NCI-H128 (cell line): ENCODE results near the gene MAPK1.
"Not testable (repeated sequence)": the region's sequence is repeated elsewhere in the genome, so short reads cannot be mapped to it uniquely, and the experiment has no call there.

ENCODE experiments used
- DNase-seq: peaks from one replicate; lab custom pipeline; 2025; ENCODE audit not compliant: unreplicated experiment; lab: John Stamatoyannopoulos, UW

Gene MAPK1

GRCh38 chr22:21867528-21868266, at the start of gene MAPK1:
Gene MAPK1, minus strand, starts transcription at chr22:21867645. Its CDS starts 205 bp downstream, at chr22:21867440.
- peak; percentile 46 for DNase-seq

GRCh38 chr22:21916309-21916918, 49.0 kb upstream of the MAPK1 start:
- no peak for DNase-seq

- DNase-seq, result no peak
Observed at GRCh38 chr22:21915624-21916308, 48.3 kb upstream of the MAPK1 start.

DNA sequence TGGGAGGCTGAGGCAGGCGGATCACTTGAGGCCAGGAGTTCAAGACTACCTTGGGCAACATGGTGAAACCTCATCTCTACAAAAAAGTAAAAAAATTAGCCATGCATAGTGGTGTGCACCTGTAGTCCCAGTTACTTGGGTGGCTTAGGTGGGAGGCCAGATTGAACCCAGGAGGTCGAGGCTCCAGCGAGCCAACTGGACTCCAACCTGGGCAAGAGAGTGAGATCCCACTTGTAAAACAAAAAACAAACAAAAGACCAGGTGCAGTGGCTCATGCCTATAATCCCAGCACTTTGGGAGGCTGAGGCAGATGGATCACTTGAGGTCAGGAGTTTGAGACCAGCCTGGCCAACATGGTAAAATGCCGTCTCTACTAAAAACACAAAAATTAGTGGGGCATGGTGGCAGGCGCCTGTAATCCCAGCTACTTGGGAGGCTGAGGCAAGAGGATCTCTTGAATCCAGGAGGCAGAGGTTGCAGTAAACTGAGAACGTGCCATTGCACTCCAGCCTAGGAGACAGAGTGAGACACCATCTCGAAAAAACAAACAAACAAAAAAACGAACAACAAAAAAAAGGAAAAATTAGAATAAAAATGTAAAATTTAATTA, 46.7 kb upstream of the MAPK1 start:
- DNase-seq, result not testable (repeated sequence)

DNA sequence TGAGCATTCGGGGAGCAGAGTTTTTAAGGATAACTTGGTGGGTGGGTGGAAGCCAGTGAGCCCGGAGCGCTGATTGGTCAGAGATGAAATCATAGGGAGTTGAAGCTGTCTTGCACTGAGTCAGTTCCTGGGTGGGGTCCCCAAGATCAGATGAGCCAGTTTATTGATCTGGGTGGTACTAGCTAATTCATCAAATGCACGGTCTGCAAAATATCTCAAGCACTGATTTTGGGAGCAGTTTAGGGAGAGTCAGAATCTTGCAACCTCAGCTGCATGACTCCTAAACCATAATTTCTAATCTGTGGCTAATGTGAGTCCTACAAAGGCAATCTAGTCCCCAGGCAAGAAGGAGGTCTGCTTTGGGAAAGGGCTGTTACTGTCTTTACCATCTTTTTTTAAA, 42.9 kb upstream of the MAPK1 start:
- not testable (repeated sequence) for DNase-seq

DNA sequence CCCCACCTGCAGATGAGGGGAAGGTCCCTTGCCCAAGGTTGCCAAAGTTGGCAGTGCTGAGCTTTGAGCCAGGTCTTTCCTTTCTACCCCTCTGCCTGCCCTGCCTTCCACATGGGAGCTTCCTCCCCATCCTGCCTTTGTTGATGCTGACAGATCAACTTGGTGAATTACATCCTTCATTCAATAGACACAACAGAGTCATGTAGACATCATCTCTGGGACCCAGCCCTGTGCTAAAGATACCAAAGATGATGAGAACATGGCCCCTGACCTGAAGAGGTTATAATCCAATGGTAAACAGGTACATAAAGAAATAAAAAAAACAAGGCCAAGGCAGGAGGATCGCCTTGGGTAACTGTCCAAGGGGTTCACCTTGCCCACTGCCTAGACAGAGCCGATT, 42.4 kb upstream of the MAPK1 start:
- DNase-seq, result no peak

DNA sequence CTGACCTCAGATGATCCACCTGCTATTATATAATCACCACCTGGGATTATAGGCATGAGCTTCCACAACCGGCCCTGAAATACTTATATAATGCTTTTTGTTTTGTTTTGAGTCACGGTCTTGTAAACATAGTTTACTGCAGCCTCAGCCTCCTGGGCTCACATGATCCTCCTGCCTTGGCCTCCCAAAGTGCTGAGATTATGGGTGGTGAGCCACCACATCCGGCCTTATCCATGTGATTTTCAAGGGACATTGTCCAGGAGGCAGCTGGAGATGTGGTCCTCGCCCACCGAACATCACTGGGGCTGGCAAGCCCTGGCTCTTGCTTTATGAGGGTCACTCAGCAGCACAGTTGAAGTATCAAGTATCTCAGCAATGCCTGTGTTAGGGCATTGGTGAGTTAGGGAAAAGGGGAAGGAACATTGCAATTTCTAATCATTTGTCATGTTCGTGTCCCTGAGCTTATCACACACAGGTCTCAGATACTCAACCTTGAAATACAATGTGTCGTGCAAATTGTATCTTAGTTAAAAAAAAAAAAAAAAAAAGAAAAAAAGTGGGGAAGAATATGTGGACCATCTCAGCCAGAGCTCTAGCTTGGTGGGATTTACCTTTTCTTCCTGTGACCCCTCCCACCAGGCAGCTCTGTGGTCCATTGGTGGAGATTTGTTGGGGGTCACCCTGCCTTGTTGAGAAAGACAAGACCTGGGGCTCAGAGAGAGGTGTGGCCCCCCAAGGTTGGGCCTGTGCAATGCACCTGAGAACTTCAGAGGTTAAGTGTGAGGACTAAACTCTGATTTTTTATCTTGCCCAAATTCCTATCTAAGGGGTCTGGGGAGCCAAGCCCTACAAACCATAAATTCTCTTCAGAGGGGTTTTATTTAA, 40.4 kb upstream of the MAPK1 start:
- DNase-seq, result no peak

GRCh38 chr22:21905234-21905633, 37.8 kb upstream of the MAPK1 start:
- not testable (repeated sequence) for DNase-seq

DNA sequence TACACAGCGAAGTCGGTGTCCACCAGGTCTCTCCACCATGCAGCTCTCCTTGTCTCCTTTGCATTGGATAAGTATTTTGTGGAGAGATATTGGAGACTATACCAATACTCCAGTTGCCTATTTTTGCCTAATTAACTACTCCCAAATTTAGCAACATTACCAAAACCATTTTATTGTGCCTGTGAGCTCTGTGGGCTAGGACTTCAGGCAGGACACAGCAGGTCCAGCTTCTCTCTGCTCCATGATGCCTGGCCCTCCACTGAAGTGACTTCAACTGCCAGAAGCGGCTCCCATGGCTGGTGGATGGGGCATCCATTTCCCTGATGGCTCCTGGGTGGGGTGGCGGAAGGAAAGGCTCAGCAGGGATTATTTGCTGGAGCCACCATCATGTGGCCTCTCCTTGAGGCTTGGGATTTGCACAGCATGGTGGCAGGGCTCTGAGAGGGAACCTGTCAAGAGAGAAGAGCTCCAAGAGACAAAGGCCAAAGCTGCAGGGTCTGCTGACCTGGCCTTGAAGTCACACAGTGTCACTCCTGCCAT, 36.9 kb upstream of the MAPK1 start:
- DNase-seq, result no peak

DNA sequence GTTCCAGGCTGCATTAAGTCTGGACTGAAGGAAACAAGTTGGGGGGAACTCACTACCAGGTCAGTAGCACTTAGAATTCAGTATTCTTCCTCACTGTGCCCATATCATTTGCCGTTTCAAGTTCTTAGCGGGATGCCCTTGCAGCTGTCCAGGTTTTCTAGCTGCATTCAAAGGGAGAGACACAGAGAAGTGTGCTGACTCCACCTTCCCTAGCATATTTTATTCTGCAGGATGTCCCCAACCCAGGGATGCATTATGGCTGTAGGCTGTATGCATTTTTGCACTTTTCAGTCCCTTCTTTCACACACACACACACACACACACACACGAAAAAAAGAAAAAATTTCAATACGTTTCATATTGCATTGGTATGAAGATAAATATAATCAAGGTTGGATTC, 35.8 kb upstream of the MAPK1 start:
- no peak for DNase-seq

GRCh38 chr22:21902296-21903087, 35.0 kb upstream of the MAPK1 start:
- DNase-seq, result no peak

GRCh38 chr22:21898354-21898896, 31.0 kb upstream of the MAPK1 start:
- no peak for DNase-seq

DNA sequence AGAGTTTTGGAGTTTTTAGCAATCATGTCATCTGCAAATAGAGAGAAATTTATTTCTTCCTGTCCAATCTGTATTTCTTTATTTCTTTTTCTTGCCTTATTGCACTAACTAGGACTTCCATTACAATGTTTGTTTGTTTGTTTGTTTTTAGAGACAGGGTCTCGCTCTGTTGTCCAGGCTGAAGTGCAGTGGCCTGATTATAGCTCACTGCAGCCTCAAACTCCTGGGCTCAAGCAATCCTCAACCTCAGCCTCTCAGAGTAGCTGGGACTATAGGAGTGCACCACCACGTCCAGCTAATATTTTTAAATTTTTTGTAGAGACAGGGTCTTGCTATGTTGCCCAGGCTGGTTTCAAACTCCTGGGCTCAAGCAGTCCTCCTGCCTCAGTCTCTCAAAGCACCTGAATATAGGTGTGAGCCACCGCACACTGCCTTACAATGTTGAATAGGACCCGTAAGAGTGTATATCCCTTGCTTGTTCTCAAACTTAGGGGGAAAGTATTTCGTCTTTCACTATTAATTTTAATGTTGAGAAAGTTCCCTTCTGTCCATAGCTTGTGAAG, 29.6 kb upstream of the MAPK1 start:
- no peak for DNase-seq

DNA sequence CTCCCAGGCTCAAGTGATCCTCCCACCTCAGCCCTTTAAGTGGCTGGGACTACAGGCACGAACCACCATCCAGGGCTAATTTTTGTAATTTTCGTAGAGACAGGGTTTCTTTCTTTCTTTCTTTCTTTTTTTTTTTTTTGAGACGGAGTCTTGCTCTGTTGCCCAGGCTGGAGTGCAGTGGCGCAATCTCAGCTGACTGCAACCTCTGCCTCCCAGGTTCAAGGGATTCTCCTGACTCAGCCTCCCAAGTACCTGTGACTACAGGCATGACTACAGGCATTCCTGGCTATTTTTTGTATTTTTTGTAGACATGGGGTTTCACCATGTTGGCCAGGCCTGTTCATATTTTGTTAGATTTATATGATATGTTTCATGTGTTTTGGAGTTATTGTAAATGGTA, 28.8 kb upstream of the MAPK1 start:
- DNase-seq, result not testable (repeated sequence)

- DNase-seq, result no peak
Observed at GRCh38 chr22:21894799-21895198, 27.4 kb upstream of the MAPK1 start.

DNA sequence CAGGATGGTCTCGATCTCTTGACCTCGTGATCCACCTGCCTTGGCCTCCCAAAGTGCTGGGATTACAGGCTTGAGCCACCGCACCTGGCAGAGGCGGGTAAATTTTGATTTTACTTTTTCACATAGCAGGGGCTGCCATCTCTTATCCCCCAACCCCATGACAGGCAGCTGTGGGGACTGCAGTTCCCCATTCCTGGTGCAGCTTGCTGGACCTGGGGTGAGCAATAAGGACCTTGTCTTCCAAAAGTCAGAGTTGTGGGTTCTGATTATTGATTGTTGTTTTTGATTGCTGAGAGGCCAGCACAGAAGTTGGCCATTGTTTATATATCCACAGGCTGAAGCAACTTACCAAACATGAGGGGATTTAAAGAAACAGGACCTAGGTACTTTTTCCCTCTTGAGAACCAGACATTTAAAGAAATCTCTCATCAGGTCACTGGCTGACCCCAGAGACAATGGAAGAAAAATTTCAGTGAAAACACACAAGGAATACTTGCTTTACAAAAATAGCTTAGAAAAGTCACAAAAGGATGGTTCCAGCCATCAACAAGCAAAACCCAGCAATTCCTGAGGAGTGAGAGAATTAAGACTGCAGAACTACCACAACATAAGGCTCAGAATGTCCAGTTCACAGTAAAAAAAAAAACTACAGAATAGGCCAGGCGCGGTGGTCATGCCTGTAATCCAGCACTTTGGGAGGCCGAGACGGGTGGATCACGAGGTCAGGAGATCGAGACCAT, 22.0 kb upstream of the MAPK1 start:
- DNase-seq, result no peak

DNA sequence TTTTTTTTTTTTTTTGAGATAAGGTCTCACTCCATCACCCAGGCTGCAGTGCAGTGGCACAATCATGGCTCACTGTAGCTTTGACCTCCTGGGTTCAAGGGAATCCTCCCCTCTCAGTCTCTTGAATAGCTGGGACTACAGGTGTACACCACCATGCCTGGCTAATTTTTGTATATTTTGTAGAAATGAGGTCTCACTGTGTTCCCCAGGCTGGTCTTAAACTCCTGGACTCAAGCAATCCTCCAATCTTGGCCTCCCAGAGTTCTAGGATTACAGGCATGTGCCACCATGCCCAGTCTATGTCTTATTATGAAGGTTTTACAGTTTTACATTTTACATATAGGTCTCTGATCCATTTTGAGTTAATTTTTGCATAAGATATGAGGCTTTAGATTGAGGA, 20.4 kb upstream of the MAPK1 start:
- DNase-seq, result no peak

DNA sequence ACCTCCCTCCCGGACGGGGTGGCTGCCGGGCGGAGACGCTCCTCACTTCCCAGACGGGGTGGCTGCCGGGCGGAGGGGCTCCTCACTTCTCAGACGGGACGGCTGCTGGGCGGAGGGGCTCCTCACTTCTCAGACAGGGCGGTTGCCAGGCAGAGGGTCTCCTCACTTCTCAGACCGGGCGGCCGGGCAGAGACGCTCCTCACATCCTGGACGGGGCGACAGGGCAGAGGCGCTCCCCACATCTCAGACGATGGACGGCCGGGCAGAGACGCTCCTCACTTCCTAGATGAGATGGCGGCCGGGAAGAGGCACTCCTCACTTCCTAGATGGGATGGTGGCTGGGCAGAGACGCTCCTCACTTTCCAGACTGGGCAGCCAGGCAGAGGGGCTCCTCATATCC, 16.5 kb upstream of the MAPK1 start:
- not testable (repeated sequence) for DNase-seq
